ENCODE results near the gene DEFB132. TPM values are rescaled to one million over a fixed set of nuclear protein-coding genes. Genes with fewer than 3 reads are reported as not detected.

Gene DEFB132
- total RNA-seq, 1 donor from 2014 or later = not detected

DNA sequence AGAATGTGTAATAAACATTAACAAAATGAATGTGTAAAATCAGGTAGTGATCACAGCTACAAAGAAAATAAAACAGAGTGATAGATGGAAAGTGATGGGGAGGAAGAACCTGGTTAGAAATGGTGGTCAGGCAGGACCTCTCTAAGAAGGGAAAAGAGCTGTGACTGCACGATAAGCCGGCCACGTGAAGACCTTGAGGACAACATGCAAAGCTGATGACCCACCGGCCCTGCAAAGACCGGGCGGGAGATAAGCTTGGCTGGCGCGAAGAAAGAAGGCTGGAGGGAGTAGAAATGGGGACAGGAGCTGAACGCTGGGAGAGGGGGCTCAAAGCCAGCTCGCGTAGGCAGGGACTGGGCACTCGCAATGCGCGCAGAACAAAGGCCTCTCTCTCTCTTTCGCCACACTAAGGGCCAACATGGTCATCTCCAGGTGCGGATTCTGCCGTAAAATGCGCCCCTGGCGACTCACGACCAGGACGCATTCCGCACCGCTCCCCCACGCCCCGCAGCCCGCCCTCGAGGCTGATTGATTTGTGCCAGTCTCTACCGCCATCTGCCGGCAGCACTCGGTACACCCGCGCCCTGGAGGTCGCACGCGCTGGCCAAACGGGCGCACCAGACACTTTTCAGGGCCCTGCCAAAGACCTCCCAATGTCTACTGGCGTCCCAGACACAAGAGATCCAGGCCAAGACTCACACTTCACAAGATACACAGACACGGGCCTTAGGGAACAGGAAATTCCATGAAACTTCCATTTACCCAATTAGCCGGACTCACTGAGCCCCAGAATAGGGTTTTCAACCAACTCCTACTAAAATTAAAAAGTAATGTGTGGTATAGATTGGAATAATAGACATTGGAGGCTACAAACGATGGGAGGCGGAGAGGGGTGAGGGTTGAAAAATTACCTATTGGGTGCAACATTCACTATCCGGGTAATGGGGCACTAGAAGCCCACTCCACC is 9.4 kb downstream of the DEFB132 start:
- peak; percentile 73 for DNase-seq

GRCh38 chr20:270517-270916 is 13.0 kb downstream of the DEFB132 start:
- DNase-seq = no peak

GRCh38 chr20:271069-271468 is 13.5 kb downstream of the DEFB132 start:
- no peak for DNase-seq

DNA sequence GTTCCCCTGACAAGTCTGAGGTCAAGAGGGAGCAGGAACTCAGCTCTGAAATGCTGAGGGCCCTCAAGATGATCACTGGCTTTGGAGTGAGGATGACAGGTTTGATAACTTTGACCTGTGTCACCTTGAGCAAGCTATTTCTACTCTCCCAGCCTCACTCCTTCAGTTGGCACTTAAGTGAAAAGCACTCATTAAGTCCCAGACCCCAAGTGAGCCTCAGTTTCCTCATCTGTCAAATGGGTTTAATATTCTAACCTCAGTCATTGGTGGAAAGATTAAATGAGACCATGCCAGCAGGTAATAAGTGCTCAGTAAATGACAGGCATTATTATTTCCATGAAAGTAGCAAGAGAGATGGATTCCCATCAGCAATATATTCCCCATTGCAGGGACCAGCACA is 14.0 kb downstream of the DEFB132 start:
- DNase-seq = no peak

GRCh38 chr20:272718-273117 is 15.2 kb downstream of the DEFB132 start:
- no peak for DNase-seq

- no peak for DNase-seq
Measured at GRCh38 chr20:273884-274283, 16.4 kb downstream of the DEFB132 start.

DNA sequence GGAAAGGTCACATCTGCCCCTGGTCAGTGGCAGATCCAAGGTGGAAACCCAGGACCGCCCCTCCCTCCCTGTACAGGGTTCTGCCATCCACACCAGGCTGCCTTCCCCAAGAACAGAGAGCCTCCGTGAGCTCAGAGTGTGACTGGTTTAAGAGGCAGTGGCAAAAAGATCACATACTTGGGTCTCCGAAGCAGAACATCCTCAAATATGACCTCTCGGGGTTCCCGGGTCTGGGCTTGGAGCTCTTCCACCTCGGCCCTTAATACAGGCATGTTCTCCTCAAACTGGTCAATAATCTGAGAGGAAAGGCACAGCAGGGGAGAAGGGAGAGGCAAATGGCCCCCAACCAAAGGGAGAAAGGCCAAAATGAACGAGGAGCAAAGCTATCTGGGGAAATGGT is 18.3 kb downstream of the DEFB132 start:
- no peak for DNase-seq

DNA sequence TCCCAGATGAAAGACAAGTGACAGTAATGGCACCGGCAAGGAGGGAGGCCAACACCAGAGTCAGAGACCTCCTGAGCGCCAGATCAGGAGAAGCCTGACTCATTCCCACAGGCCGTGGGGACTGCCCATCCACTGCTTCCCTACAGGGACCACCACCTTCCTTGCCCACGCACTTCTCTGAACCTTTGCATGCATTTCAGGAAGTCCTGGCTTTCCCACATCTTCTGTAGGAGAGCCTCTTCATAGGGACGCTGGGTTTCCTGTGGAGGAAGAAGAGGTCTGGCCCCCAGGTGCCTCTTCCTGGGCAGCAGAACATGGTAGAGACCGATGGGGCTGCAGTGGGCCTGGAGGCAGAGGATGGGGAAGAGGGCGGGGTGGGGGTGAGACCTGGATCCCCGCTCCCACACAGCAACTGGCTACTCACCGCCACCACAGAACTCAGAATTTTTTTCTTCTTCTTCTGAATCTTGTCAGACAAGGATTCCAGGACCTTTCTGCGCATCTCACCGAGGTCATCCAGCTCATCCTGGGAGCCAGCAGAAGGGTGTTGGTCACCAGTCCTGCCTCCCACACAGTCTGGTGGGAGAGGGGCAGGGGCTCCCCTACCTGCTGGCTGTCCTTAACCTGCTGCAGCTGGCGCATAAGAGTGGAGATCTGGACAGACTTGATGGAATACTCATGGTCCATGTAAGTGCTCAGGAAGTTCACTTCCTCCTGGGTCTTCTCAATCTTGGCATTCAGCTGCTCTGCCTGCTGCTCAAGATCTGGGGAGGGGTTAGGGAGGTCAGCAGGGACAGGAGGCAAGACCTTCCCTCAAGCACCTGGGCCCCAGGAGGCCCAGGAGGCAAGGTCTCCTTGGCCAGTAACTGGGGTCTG is 19.3 kb downstream of the DEFB132 start:
- no peak for DNase-seq

GRCh38 chr20:277496-277781 is 19.9 kb downstream of the DEFB132 start:
- no peak for DNase-seq

DNA sequence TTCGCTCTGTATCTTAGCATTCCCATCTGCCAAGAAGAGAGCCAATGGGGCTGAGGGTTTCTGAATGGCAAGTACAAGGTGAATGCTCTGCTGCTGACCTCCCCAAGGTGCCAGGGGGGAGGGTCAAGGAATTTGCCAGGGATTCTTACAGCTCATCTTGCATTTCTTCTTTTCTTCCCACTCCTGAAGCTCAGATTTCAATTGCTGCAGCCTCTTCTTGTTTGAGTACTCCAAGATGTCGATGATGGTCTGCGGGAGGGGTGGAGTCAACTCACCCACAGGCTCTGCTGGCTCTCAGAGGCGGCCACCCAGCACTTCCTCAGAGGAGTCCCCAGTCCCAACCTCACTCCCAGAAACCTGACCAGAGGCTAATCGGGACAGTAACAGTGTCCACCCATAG is 20.7 kb downstream of the DEFB132 start:
- DNase-seq = no peak

DNA sequence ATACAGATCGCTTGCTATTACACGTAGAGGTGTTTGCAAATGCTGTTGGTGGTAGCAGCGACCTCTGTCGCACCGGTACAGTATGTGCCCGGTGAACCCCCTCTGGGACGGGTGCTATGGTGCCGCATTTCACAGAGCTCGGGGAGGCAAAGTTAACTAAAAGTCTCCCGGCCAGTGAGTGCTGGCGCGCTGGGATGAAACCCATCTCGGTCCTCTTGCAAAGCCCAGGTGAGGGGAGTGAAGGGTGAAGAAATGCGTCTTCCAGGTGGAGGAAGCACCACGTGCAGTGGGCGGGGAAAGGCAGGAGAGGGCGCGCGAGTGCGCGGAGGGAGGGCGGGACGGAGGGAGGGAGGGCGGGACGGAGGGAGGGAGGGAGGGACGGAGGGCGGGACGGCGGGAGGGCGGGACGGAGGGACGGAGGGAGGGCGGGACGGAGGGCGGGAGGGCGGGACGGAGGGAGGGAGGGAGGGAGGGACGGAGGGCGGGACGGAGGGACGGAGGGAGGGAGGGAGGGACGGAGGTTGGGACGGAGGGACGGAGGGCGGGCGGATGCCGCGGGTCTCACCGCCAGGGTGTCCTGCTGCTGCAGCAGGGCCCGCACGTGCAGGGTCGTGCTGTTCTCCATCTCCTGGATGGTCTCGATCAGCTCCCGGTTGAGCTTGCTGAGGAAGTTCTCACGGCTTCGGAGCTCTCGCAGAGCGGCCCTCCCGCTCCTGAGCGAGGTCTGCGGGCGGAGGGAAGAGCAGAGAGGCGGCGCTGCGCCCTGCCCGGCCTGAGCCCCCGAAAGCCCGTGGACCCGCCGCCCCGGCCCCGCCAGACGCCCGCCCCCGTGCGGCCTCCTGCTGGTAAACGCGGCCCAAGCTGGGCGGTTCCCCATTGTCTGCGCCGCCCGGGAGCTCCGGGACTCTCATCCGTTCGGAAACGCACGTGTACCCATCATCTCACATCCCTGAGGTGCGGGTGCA is 21.4 kb downstream of the DEFB132 start:
- no peak for DNase-seq

DNA sequence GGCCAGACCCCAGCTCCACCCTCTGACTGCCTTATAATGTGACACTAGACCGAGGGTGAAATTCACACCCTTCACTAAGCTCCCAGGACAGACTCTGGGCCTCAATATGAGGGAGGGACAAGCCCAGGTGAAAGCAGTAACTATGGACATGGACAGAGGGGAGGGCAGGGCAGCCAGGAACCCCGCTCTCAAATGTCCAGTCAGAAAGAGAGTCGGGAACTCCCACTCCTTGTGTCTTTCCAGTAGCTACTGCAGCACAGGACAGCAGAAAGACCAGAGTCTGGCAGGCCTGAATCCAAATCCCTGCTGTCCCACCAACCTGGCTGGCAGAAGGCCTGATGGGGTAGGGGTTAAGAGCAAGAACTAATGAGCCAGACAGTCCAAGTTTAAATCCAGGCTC is 26.6 kb downstream of the DEFB132 start:
- no peak for DNase-seq

DNA sequence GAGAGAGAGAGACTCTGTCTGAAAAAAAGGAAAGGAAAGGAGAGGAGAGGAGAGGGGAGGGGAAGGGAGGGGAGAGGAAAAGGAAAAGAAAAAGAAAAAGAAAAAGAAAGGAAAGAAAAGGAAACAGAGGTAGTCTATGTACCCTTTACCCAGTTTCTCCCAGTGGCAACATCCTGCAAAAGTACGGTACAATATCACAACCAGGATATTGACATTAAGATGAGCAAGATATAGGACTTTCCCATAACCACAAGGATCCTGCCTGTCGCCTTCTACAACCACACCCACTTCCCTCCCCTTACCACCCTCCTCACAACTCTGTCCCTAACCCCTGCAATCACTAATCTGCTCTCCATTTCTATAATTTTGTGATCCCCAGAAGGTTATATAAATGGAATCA is 29.0 kb downstream of the DEFB132 start:
- DNase-seq = no peak

DNA sequence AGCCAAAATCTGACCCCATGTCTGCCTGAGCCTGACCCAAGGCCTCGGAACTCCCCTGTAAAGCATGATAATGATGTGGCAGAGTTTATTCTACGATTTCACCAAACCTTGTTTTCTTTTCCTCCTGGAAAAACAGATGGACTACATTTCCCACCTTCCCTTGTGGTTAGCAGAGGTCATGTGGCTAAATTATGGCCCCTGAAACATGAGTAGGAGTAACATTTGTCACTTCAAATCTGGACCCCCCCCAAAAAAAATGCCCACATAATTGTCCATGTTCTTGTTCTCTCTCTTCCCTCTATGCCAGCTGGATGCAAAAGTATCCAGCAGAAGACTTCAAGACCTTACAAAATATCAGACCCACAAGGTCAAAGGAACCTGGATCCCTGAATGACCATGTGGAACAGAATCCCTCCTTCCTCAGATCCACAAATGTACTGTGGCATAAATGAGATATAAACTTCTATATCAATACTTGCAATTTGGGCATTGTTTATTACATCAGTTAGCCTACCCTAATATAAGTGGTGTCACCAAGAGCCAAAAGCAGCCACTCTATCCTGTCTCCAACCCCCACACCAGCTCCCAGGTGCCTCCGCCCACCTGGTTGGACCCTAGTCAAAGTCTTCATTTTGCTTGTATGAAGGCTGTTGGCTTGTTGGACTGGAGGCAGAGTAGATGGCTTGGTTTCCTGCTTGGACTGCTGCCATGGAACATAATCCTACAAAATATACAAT is 31.6 kb downstream of the DEFB132 start:
- no peak for DNase-seq

DNA sequence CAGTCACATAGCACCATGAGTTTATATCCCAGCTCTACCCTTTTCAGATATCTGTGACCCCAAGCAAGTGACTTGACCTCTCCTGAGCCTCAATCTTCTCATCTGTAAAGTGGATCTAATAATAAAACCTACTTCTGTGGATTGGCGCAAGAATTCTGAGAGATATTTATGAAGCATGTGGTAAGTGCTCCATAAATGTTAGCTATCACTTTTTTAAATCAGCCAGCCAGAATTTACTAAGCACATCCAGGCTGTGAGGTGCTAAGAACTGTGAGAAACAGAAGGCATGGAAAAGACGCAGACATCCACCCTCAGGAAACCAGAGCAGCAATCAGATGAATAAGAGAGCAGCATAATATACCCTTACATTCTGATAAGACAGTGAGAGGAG is 32.2 kb downstream of the DEFB132 start:
- DNase-seq = no peak

DNA sequence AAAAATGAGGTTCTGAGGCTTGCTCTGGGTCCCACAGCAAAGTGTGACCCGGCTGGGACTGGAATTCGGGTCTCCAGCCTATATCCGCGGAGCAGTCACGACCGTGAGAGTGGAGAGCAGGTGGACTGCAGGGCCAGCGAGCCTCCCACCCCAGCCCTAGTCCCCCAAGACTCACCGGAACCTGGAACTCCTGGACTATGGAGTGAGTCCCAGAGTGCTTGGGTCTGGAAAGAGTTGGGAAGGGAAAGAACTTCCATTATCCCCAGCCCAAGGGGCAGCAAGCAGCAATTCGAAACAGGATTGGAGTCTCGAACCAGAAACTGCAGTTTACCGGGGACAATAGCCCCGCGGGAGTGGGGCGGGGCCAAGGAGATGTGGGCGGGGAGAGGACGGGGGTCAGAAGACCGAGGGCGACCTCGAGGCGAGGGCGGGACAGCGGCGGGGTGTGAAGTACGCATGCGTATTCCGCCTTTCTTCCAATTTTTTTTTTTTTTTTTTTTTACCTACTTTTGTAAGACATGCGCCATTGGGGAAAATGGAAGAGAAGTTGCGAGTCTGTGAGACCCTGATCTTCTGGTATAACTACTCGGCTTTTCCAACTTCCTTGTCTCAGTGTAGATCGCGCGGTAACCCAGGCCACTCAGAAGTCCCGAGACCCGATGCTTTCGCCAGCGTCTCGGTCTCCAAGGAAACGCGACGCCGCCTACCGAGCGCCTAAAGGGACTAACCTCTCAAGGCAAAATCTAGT is 32.7 kb downstream of the DEFB132 start, which contains the start of gene C20orf96:
Gene C20orf96, minus strand, starts transcription at position 667 of the 748 bp plus-strand sequence. Its CDS starts 140 bp downstream, at position 527.
- DNase-seq = peak; percentile 78

- no peak for DNase-seq
Measured at GRCh38 chr20:294602-295001, 37.1 kb downstream of the DEFB132 start.

- no peak for DNase-seq
Measured at GRCh38 chr20:295804-296203, 38.3 kb downstream of the DEFB132 start.

DNA sequence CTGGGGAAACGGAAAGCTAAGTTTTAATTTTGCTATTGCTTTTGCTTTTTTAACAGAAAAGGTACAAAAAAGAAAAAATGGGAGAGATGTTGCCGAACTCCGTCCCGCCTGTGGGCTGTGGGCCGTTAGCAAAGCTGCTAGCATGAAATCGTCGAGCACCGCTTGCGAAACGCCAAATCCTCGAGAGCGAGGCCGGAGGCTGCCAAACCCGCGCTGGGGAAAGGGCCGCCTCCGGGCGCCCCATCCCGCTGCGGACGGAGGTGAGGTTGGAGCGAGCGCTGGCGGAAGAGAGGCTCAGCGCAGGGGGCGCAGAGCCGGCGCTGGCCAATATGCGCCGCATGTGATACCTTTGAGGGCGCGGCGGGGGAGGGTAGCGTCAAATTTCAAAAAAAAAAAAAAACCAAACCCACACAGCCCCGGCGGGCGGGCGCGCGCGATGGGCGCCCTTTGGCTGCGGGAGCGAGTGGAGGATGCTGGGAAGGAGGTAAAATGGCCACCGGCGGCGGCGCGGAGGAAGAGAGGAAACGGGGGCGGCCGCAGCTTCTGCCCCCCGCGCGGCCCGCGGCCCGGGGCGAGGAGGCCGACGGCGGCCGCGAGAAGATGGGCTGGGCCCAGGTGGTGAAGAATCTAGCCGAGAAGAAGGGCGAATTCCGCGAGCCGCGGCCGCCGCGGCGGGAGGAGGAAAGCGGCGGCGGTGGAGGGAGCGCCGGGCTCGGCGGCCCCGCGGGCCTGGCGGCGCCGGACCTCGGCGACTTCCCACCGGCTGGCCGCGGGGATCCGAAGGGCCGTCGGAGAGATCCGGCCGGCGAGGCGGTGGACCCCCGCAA is 39.8 kb downstream of the DEFB132 start, which contains the start of gene ZCCHC3:
Gene ZCCHC3, plus strand, starts transcription at position 473 of the 827 bp plus-strand sequence. Its CDS starts 17 bp downstream, at position 490.
- peak; percentile 72 for DNase-seq
